CD8-positive, alpha-beta memory T cell (primary cell): ENCODE data around the gene TBC1D22A. TPM values are rescaled to one million over a fixed set of nuclear protein-coding genes. Genes with fewer than 3 reads are reported as not detected.

Experiments used
- CTCF ChIA-PET: fragments of 350-600 bp; sonication (Branson Sonifier 250); formaldehyde crosslinking; loops from one replicate; lab custom pipeline; 2021; ENCODE audit warnings: antibody characterized with exemption; lab: Charles Lee
- POLR2A ChIA-PET: fragments of 350-600 bp; sonication (Branson Sonifier 250); formaldehyde crosslinking; loops from one replicate; lab custom pipeline; 2021; ENCODE audit warnings: antibody characterized with exemption; lab: Charles Lee
- DNase-seq, 5 donors: peaks; one replicate each; pipeline versions ENCODE4 v3.0.0 to v3.0.0-alpha.2; 2020 to 2022; ENCODE audit warnings: mixed read lengths in 1 of 5
- H3K27ac ChIP-seq: one replicate; pipeline ENCODE4 v1.7.0; 2013; ENCODE audit warnings: low read depth, mild to moderate bottlenecking, low read length, moderate library complexity
- H3K27me3 ChIP-seq: 2 replicates; pipeline ENCODE4 v1.7.0; 2013; ENCODE audit warnings: low read length, mild to moderate bottlenecking; ENCODE audit not compliant: insufficient read depth, poor library complexity, severe bottlenecking
- H3K36me3 ChIP-seq: 2 replicates; pipeline ENCODE4 v1.7.0; 2013; ENCODE audit warnings: mild to moderate bottlenecking, low read length, moderate library complexity; ENCODE audit not compliant: insufficient read depth
- H3K4me1 ChIP-seq: 2 replicates; pipeline ENCODE4 v1.7.0; 2013; ENCODE audit warnings: mild to moderate bottlenecking, low read length, moderate library complexity; ENCODE audit not compliant: insufficient read depth
- H3K4me3 ChIP-seq: 2 replicates; pipeline ENCODE4 v1.7.0; 2013; ENCODE audit warnings: mild to moderate bottlenecking, low read length
- H3K9me3 ChIP-seq: 2 replicates; pipeline ENCODE4 v1.7.0; 2013; ENCODE audit warnings: mild to moderate bottlenecking, low read length
- H3K27ac Mint-ChIP-seq, 8 donors: one replicate each; pipeline ENCODE4 v1.8.0; 2020 to 2021; ENCODE audit warnings: mixed read lengths in 8 of 8, mild to moderate bottlenecking in 6 of 8, inconsistent platforms in 3 of 8, moderate library complexity in 3 of 8
- H3K27me3 Mint-ChIP-seq, 2 donors: one replicate each; pipeline ENCODE4 v1.8.0; 2020 to 2021; ENCODE audit warnings: mixed read lengths in 2 of 2, mild to moderate bottlenecking in 1 of 2, moderate library complexity in 1 of 2
- H3K36me3 Mint-ChIP-seq, 3 donors: one replicate each; pipeline ENCODE4 v1.8.0; 2020 to 2021; ENCODE audit warnings: mixed read lengths in 3 of 3, inconsistent platforms in 1 of 3, mild to moderate bottlenecking in 1 of 3
- H3K4me1 Mint-ChIP-seq, 3 donors: one replicate each; pipeline ENCODE4 v1.8.0; 2020 to 2021; ENCODE audit warnings: mixed read lengths in 3 of 3, inconsistent platforms in 1 of 3, mild to moderate bottlenecking in 1 of 3
- H3K4me3 Mint-ChIP-seq, 7 donors: one replicate each; pipeline ENCODE4 v1.8.0; 2020 to 2021; ENCODE audit warnings: mixed read lengths in 7 of 7, mild to moderate bottlenecking in 6 of 7, moderate library complexity in 4 of 7, inconsistent platforms in 2 of 7
- H3K9me3 Mint-ChIP-seq, 5 donors: one replicate each; pipeline ENCODE4 v1.8.0; 2020 to 2022; ENCODE audit warnings: mixed read lengths in 5 of 5, mild to moderate bottlenecking in 3 of 5, moderate library complexity in 2 of 5, inconsistent platforms in 1 of 5
- polyA plus RNA-seq: library from polyadenylated mRNA; unstranded; fragments of 300-500 nt; fragmentation: Illumina TruSeq; gene quantifications from one replicate; pipeline ENCODE4 v1.2.3, GENCODE V29; 2021
- total RNA-seq, 2 experiments: library from RNA; stranded (reverse); gene quantifications; one replicate each; pipeline ENCODE4 v1.2.3, GENCODE V29; 2021

The TBC1D22A gene
- total and polyA plus RNA-seq, 3 experiments from 2014 or later, result 26.6 to 34.8 (median 34.0) TPM

DNA sequence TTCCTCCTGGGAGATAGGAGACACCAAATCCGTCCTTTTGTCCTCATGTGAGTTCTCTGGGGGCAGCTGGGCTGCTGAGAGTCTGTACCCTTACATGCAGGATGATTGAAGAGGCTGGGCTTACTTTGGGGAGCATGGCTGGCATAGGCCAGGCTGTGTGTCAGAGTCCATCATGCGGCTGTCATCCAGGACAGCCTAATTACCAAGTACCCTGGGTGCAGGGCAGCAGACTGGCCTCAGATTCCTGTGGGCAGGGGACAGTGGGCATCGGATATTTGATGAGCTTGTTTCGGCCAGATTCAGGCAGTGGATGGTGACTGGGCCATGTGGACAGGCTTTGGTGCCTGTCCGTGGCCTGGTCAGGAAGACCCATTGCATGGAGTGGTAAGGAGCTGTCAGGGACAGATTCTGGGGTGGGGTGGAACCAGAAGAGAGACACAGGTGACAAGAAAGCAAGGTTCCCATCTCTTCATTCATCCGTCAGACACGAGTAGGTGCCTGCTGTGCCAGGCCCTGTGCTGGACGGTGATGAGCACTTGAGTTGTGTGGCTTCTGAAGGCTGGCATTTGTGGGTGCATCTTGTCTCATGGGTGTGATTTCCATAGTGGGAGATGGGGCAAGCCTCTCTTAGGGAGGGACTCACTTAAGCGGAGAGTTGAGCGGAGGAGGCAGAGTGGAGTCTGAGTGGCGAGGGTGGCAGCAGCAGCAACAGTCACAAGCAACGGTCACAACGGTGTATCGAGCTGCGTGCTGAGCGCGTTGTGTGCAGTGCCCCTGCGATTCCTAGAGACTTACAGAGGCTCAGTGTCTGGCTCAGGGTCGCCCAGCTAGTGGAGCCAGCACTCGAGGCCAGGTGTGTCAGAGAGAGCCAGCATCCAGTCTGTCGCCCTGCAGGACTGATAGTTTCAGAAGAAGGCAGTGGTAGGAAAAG, 48.7 kb downstream of the TBC1D22A start:
- DNase-seq, result no peak
- H3K27ac Mint-ChIP-seq, result peak overlapping the region in 2 of 8 donors; percentile 26 to 80

DNA sequence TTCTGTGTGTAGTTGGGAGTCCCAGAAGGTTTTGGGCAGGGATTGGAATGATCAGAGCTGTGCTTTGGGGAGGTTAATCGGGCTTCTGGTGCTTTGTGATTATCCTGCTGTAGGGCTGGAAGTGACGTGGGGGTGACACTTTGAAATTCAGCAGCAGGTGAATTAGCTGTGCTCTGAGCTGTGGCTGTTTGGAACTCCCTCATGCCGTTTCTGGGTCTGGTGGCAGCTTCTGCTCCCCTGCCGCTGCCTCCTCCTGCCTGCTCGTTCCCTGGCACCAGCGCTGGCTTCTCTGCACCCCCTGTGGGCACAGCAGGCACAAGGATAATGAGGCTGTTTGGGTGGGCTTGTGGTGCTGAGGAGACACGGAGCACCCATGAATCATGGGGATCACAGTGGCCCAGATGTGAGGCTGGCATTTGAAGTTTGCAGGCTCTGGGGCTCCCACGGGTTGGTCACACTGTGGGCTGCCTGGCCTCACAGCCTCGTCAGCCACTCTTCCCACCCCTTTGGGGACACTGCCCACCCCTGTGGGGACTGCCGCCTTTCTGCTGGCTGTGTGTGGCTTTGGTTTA, 49.7 kb downstream of the TBC1D22A start:
- Mint-ChIP-seq H3K27ac (peak overlapping the region in 2 of 8 donors; percentile 66 to 70), H3K9me3 (no peaks in the 10 kb centered on the region), H3K4me1 (peaks cover 43 to 61% (median 52%) of the 10 kb centered on the region in 3 donors), H3K27me3 (peaks cover 0 to under 1% of the 10 kb centered on the region in 2 donors), H3K4me3 (no peak overlapping the region), H3K36me3 (peaks cover 4 to 64% (median 26%) of the 10 kb centered on the region in 3 donors)
- no peaks in the 10 kb centered on the region for H3K36me3 ChIP-seq
- no peak overlapping the region for H3K27ac ChIP-seq
- H3K4me1 ChIP-seq, result peaks cover 6% of the 10 kb centered on the region
- H3K27me3 ChIP-seq, result no peaks in the 10 kb centered on the region
- ChIA-PET CTCF (interaction anchor here (1.4 kb wide), 1 partner anchor 9 kb away, joined by 7 read pairs; no protein-coding TSS in a partner anchor), POLR2A (no interaction called here)
- no peak for DNase-seq
- H3K9me3 ChIP-seq, result no peaks in the 10 kb centered on the region
- H3K4me3 ChIP-seq, result no peak overlapping the region

More for the DNA sequence above, 48.7 kb downstream of the TBC1D22A start:
- POLR2A ChIA-PET, result no interaction called here
- H3K4me1 ChIP-seq, result peaks cover 3% of the 10 kb centered on the region
- Mint-ChIP-seq H3K4me1 (peaks cover 46 to 61% (median 55%) of the 10 kb centered on the region in 3 donors), H3K27me3 (peaks cover 0 to 2% of the 10 kb centered on the region in 2 donors), H3K9me3 (no peaks in the 10 kb centered on the region), H3K4me3 (no peak overlapping the region), H3K36me3 (peaks cover 0 to 65% (median 25%) of the 10 kb centered on the region in 3 donors)
- H3K36me3 ChIP-seq, result no peaks in the 10 kb centered on the region
- no peaks in the 10 kb centered on the region for H3K9me3 ChIP-seq
- H3K27ac ChIP-seq, result no peak overlapping the region
- no peak overlapping the region for H3K4me3 ChIP-seq
- CTCF ChIA-PET, result interaction anchor here (1.0 to 1.4 kb wide), 2 partner anchors 8 to 10 kb away, joined by 5 to 7 read pairs; no protein-coding TSS in a partner anchor
- H3K27me3 ChIP-seq, result no peaks in the 10 kb centered on the region

DNA sequence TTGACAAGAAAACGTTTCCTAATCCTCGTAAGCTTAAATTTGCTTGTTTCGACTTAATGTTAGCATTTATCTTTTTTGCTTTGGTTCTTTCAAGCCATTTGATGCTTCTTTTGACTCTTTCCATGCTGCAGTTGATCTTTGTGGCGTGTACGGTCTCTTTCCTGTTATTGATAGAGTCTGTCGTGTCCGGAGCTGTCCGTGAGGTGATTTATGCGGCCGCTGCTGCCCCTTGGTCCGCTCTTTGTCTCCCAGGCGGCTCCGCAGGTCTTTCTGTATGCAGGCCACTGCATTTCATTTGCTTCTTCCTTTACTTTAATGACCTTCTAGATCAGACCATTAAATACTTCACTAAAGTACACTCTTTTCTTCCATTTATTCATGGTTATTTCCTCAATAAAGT, 50.3 kb downstream of the TBC1D22A start:
- peaks cover 0 to 2% (median 0%) of the 10 kb centered on the region in 5 donors for H3K9me3 Mint-ChIP-seq
- Histone ChIP-seq H3K36me3 (no peaks in the 10 kb centered on the region), H3K4me1 (peaks cover 6% of the 10 kb centered on the region), H3K27ac (no peak overlapping the region), H3K4me3 (no peak overlapping the region), H3K27me3 (no peaks in the 10 kb centered on the region), H3K9me3 (no peaks in the 10 kb centered on the region)
- peaks cover 4 to 63% (median 26%) of the 10 kb centered on the region in 3 donors for H3K36me3 Mint-ChIP-seq
- DNase-seq, result no peak
- POLR2A ChIA-PET, result no interaction called here
- no peak overlapping the region for H3K4me3 Mint-ChIP-seq
- peak overlapping the region in 1 of 8 donors; percentile 70 for H3K27ac Mint-ChIP-seq
- no peaks in the 10 kb centered on the region for H3K27me3 Mint-ChIP-seq
- CTCF ChIA-PET, result interaction anchor here (1.4 kb wide), 1 partner anchor 10 kb away, joined by 7 read pairs; no protein-coding TSS in a partner anchor
- H3K4me1 Mint-ChIP-seq, result peaks cover 46 to 61% (median 52%) of the 10 kb centered on the region in 3 donors

GRCh38 chr22:46813816-46814597, 51.6 kb downstream of the TBC1D22A start:
- Mint-ChIP-seq H3K4me1 (peaks cover 56 to 71% (median 63%) of the 10 kb centered on the region in 3 donors), H3K9me3 (peaks cover 0 to 2% (median 0%) of the 10 kb centered on the region in 5 donors), H3K36me3 (peaks cover 4 to 63% (median 24%) of the 10 kb centered on the region in 3 donors), H3K27ac (peak overlapping the region in 1 of 8 donors; percentile 61), H3K4me3 (no peak overlapping the region), H3K27me3 (no peaks in the 10 kb centered on the region)
- H3K36me3 ChIP-seq, result no peaks in the 10 kb centered on the region
- no peaks in the 10 kb centered on the region for H3K9me3 ChIP-seq
- POLR2A ChIA-PET, result no interaction called here
- no peak overlapping the region for H3K27ac ChIP-seq
- DNase-seq, result no peak
- H3K4me1 ChIP-seq, result peaks cover 6% of the 10 kb centered on the region
- CTCF ChIA-PET, result no interaction called here
- no peaks in the 10 kb centered on the region for H3K27me3 ChIP-seq
- no peak overlapping the region for H3K4me3 ChIP-seq

- peak overlapping the region in 4 of 8 donors; percentile 23 to 69 (median 46) for H3K27ac Mint-ChIP-seq
- CTCF ChIA-PET, result no interaction called here
Observed at GRCh38 chr22:46815132-46815531, 52.7 kb downstream of the TBC1D22A start.

DNA sequence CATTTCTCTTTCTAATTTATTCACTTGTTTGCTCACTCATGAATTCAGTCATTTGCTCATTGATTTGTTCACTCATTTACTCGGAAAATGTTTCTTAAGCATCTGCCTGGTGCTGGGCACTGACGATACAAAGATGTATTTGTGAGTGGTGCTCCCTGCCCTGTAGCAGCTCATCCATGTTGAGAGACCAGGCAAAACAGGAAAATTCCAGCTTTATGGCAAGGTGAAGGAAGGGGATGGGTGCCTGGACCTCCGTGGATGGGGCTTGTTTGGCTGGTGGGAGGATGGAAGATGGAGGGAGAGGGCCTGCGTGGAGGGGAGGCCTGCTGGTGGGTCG, 53.1 kb downstream of the TBC1D22A start:
- no peaks in the 10 kb centered on the region for H3K9me3 ChIP-seq
- H3K36me3 ChIP-seq, result no peaks in the 10 kb centered on the region
- DNase-seq, result no peak
- POLR2A ChIA-PET, result no interaction called here
- Mint-ChIP-seq H3K4me3 (no peak overlapping the region), H3K36me3 (peaks cover 13 to 60% (median 26%) of the 10 kb centered on the region in 3 donors), H3K27me3 (no peaks in the 10 kb centered on the region), H3K9me3 (peaks cover 0 to 2% (median 0%) of the 10 kb centered on the region in 5 donors), H3K27ac (peak overlapping the region in 2 of 8 donors; percentile 39 to 52), H3K4me1 (peaks cover 66 to 85% (median 76%) of the 10 kb centered on the region in 3 donors)
- H3K27me3 ChIP-seq, result no peaks in the 10 kb centered on the region
- peaks cover 6% of the 10 kb centered on the region for H3K4me1 ChIP-seq
- CTCF ChIA-PET, result no interaction called here
- H3K4me3 ChIP-seq, result no peak overlapping the region
- H3K27ac ChIP-seq, result no peak overlapping the region

More at GRCh38 chr22:46815132-46815531, 52.7 kb downstream of the TBC1D22A start:
- H3K9me3 ChIP-seq, result no peaks in the 10 kb centered on the region
- peaks cover 9 to 59% (median 26%) of the 10 kb centered on the region in 3 donors for H3K36me3 Mint-ChIP-seq
- H3K27me3 Mint-ChIP-seq, result no peaks in the 10 kb centered on the region
- peaks cover 6% of the 10 kb centered on the region for H3K4me1 ChIP-seq
- H3K4me3 Mint-ChIP-seq, result no peak overlapping the region
- H3K36me3 ChIP-seq, result no peaks in the 10 kb centered on the region
- no peak overlapping the region for H3K27ac ChIP-seq
- peaks cover 0 to 2% (median 0%) of the 10 kb centered on the region in 5 donors for H3K9me3 Mint-ChIP-seq
- POLR2A ChIA-PET, result no interaction called here
- no peak for DNase-seq
- H3K27me3 ChIP-seq, result no peaks in the 10 kb centered on the region
- H3K4me1 Mint-ChIP-seq, result peaks cover 63 to 81% (median 72%) of the 10 kb centered on the region in 3 donors
- no peak overlapping the region for H3K4me3 ChIP-seq

DNA sequence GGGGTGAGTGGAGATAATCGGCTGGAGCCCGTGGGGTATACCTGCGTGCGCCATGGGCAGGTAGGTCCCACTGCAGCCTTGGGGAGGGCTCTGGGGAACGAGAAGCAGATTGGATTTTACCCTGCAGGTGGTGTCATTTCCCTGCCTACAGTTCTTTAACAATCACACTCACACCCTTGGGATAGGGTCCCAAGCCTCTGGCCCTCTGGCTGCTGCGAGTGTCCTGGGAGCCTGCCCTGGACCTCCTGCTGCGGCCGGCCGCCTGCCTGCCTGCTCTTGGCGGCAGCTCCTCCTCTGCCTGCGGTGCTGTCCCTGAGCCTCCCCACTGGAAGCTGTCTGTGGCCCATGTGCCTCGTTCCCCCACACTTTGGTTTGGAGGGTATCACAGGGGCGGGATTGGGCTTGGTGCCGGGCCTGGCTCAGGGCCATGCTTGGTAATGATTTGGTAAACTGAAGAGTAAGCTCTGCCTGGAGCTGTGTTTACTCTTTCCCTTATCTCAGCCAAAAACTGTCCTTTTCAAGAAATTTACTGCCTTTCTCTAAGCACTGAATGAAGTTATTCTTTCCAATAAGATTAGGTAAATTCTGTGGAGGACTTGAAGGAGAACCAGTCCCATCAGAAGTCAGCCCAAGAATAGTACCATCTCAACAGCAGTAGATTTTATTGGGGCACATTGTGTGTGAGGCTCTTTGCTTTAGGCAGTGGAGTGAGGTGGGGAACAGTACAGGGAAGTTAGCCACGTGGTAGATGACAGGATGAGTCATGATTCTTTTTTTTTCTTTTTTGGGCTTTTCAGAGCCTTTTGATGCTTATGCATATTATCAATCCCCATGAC, 53.7 kb downstream of the TBC1D22A start:
- Histone ChIP-seq H3K27ac (no peak overlapping the region), H3K4me3 (no peak overlapping the region), H3K36me3 (no peaks in the 10 kb centered on the region), H3K9me3 (no peaks in the 10 kb centered on the region), H3K27me3 (no peaks in the 10 kb centered on the region), H3K4me1 (peaks cover 6% of the 10 kb centered on the region)
- ChIA-PET POLR2A (no interaction called here), CTCF (no interaction called here)
- DNase-seq, result no peak
- no peaks in the 10 kb centered on the region for H3K27me3 Mint-ChIP-seq
- peaks cover 0 to 2% (median 0%) of the 10 kb centered on the region in 5 donors for H3K9me3 Mint-ChIP-seq
- peak overlapping the region in 3 of 8 donors; percentile 11 to 39 (median 11) for H3K27ac Mint-ChIP-seq
- no peak overlapping the region for H3K4me3 Mint-ChIP-seq
- H3K36me3 Mint-ChIP-seq, result peaks cover 18 to 60% (median 30%) of the 10 kb centered on the region in 3 donors
- peaks cover 67 to 87% (median 78%) of the 10 kb centered on the region in 3 donors for H3K4me1 Mint-ChIP-seq
